HG03457 (cell line): ENCODE measurements around the gene SMIM36.
"Not testable (repeated sequence)": the region's sequence is repeated elsewhere in the genome, so short reads cannot be mapped to it uniquely, and the experiment has no call there.

Experiments
- ATAC-seq: cut with Tn5 transposase; IDR thresholded peaks from one replicate; pipeline ENCODE4 v1.9.1; 2021; ENCODE audit warnings: moderate number of reproducible peaks; ENCODE audit not compliant: unreplicated experiment

SMIM36 gene

GRCh38 chr17:55507669-55508068, 3.6 kb downstream of the SMIM36 start:
- ATAC-seq, result not testable (repeated sequence)

GRCh38 chr17:55501626-55502025, 9.6 kb downstream of the SMIM36 start:
- not testable (repeated sequence) for ATAC-seq

GRCh38 chr17:55500103-55500502, 11.1 kb downstream of the SMIM36 start:
- ATAC-seq, result no peak

GRCh38 chr17:55496094-55496881, 15.0 kb downstream of the SMIM36 start:
- ATAC-seq, result no peak

- no peak for ATAC-seq
Measured at GRCh38 chr17:55495239-55495638, 16.0 kb downstream of the SMIM36 start.

GRCh38 chr17:55492781-55493341, 18.4 kb downstream of the SMIM36 start:
- ATAC-seq, result no peak

GRCh38 chr17:55490376-55490775, 20.9 kb downstream of the SMIM36 start:
- ATAC-seq, result no peak

GRCh38 chr17:55487695-55488432, 23.4 kb downstream of the SMIM36 start:
- ATAC-seq, result no peak

- no peak for ATAC-seq
Measured at GRCh38 chr17:55484575-55484974, 26.7 kb downstream of the SMIM36 start.

- no peak for ATAC-seq
Measured at GRCh38 chr17:55482591-55483389, 28.5 kb downstream of the SMIM36 start.

GRCh38 chr17:55480631-55481315, 30.5 kb downstream of the SMIM36 start:
- ATAC-seq, result no peak

GRCh38 chr17:55479903-55480302, 31.3 kb downstream of the SMIM36 start:
- no peak for ATAC-seq

- no peak for ATAC-seq
Measured at GRCh38 chr17:55478971-55479370, 32.3 kb downstream of the SMIM36 start.

GRCh38 chr17:55466671-55467070, 44.6 kb downstream of the SMIM36 start:
- ATAC-seq, result no peak

- not testable (repeated sequence) for ATAC-seq
Measured at GRCh38 chr17:55465771-55466170, 45.5 kb downstream of the SMIM36 start.

GRCh38 chr17:55463600-55463999, 47.7 kb downstream of the SMIM36 start:
- no peak for ATAC-seq

GRCh38 chr17:55462711-55463110, 48.5 kb downstream of the SMIM36 start:
- no peak for ATAC-seq

GRCh38 chr17:55462234-55462633, 49.0 kb downstream of the SMIM36 start:
- no peak for ATAC-seq

- no peak for ATAC-seq
Measured at GRCh38 chr17:55458978-55459377, 52.3 kb downstream of the SMIM36 start.

GRCh38 chr17:55458287-55458900, 52.9 kb downstream of the SMIM36 start:
- no peak for ATAC-seq
